ENCODE data around the gene LBH. TPM values are rescaled to one million over a fixed set of nuclear protein-coding genes. Genes with fewer than 3 reads are reported as not detected.

The LBH gene
- total and polyA plus RNA-seq, 4 donors: 56.1 to 213 (median 94.5) TPM

- WGBS, 2 donors: 92 to 94% methylated on average over 11 of the region's 11 CpGs
- Histone ChIP-seq H3K4me1 (ENCODE audit: control insufficient read depth in 1 of 2, insufficient read depth in 2 of 2, low read length in 2 of 2) (peaks cover 6 to 8% of the 10 kb centered on the region in 2 donors), H3K9me3 (ENCODE audit: control insufficient read depth, low read length) (no peaks in the 10 kb centered on the region), H3K27ac (ENCODE audit: low read depth in 1 of 2, low read length in 2 of 2) (no peak overlapping the region), H3K36me3 (ENCODE audit: control insufficient read depth in 1 of 2, insufficient read depth in 2 of 2, low read length in 1 of 2) (no peaks in the 10 kb centered on the region), H3K27me3 (ENCODE audit: control insufficient read depth in 1 of 2, insufficient read depth in 2 of 2, low read length in 1 of 2) (no peaks in the 10 kb centered on the region), H3K4me3 (ENCODE audit: low read length in 2 of 2) (no peak overlapping the region)
- intact Hi-C loops (cut with DNase I): no loop called here
- no peak for DNase-seq
- ATAC-seq (ENCODE audit: low FRiP score): no peak
These were observed 71.8 kb downstream of the LBH start for GRCh38 chr2:30303095-30303494.

DNA sequence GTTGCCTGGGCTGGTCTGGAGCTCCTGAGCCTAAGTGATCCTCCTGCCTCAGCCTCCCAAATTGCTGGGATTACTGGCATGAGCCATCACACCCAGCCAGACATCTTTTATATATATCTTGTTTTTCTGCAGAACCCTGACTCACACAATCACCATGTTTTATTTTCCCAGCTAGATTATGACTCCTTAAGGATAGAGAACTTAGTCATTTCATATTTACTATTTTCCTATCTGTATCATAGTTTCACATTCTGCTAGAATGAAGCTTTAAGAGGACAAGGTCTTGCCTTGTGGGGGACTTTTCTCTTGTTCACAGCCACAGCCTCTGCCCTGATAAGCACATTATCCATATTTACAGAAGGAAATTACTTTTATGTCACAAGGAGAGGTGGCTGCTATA, 73.9 kb downstream of the LBH start:
- Histone ChIP-seq H3K27ac (ENCODE audit: low read depth in 1 of 2, low read length in 2 of 2) (no peak overlapping the region), H3K36me3 (ENCODE audit: control insufficient read depth in 1 of 2, insufficient read depth in 2 of 2, low read length in 1 of 2) (no peaks in the 10 kb centered on the region), H3K27me3 (ENCODE audit: control insufficient read depth in 1 of 2, insufficient read depth in 2 of 2, low read length in 1 of 2) (no peaks in the 10 kb centered on the region), H3K4me1 (ENCODE audit: control insufficient read depth in 1 of 2, insufficient read depth in 2 of 2, low read length in 2 of 2) (peaks cover 2 to 6% of the 10 kb centered on the region in 2 donors), H3K9me3 (ENCODE audit: control insufficient read depth, low read length) (no peaks in the 10 kb centered on the region), H3K4me3 (ENCODE audit: low read length in 2 of 2) (no peak overlapping the region)
- no peak for DNase-seq
- ATAC-seq (ENCODE audit: low FRiP score): no peak
- intact Hi-C loops (cut with DNase I): no loop called here

GRCh38 chr2:30306522-30306921, 75.2 kb downstream of the LBH start:
- intact Hi-C loops (cut with DNase I): no loop called here
- WGBS, 2 donors: 92 to 93% methylated on average over 4 of the region's 4 CpGs
- no peaks in the 10 kb centered on the region for H3K27me3 ChIP-seq (ENCODE audit: control insufficient read depth in 1 of 2, insufficient read depth in 2 of 2, low read length in 1 of 2)
- DNase-seq (no peak), ATAC-seq (ENCODE audit: low FRiP score) (no peak)
- no peak overlapping the region for H3K4me3 ChIP-seq (ENCODE audit: low read length in 2 of 2)
- H3K27ac ChIP-seq (ENCODE audit: low read depth in 1 of 2, low read length in 2 of 2): no peak overlapping the region
- no peaks in the 10 kb centered on the region for H3K9me3 ChIP-seq (ENCODE audit: control insufficient read depth, low read length)
- H3K4me1 ChIP-seq (ENCODE audit: control insufficient read depth in 1 of 2, insufficient read depth in 2 of 2, low read length in 2 of 2): peaks cover 0 to 2% of the 10 kb centered on the region in 2 donors
- H3K36me3 ChIP-seq (ENCODE audit: control insufficient read depth in 1 of 2, insufficient read depth in 2 of 2, low read length in 1 of 2): no peaks in the 10 kb centered on the region

DNA sequence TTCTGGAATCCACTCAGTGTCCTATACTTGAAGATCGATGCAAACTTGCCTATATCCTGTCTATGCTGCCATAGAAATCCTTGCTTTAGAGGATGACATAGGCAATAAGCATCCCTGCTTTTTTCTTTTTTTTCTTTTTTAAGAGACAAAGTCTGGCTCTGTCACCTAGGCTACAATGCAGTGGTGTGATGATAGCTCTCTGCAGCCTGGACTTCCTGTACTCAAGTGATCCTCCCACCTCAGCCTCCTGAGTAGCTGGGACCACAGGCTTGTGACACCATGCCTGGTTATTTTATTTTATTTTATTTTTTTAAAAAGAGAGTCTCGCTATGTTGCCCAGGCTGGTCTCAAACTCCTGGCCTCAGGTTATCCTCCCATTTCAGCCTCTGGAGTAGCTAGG, 76.9 kb downstream of the LBH start:
- H3K9me3 ChIP-seq (ENCODE audit: control insufficient read depth, low read length): no peaks in the 10 kb centered on the region
- intact Hi-C loops (cut with DNase I): no loop called here
- 99 to 100% methylated on average over 2 of the region's 2 CpGs for WGBS, 2 donors
- H3K4me1 ChIP-seq (ENCODE audit: control insufficient read depth in 1 of 2, insufficient read depth in 2 of 2, low read length in 2 of 2): peaks cover 0 to 2% of the 10 kb centered on the region in 2 donors
- no peak for DNase-seq
- H3K27me3 ChIP-seq (ENCODE audit: control insufficient read depth in 1 of 2, insufficient read depth in 2 of 2, low read length in 1 of 2): no peaks in the 10 kb centered on the region
- no peak overlapping the region for H3K4me3 ChIP-seq (ENCODE audit: low read length in 2 of 2)
- ATAC-seq (ENCODE audit: low FRiP score): no peak
- H3K27ac ChIP-seq (ENCODE audit: low read depth in 1 of 2, low read length in 2 of 2): no peak overlapping the region
- no peaks in the 10 kb centered on the region for H3K36me3 ChIP-seq (ENCODE audit: control insufficient read depth in 1 of 2, insufficient read depth in 2 of 2, low read length in 1 of 2)

Other genes starting within 250 kb of the LBH start
- gene YPEL5, start 84.5 kb upstream of the LBH start, total RNA-seq: 100 to 1,000 TPM; 101 to 106 TPM
- 100 to 1,000 TPM in 1 of 2 donors, 10 to 100 TPM in 1; 91.8 to 122 TPM for gene YPEL5, start 84.5 kb upstream of the LBH start, polyA plus RNA-seq
- 10 to 100 TPM; 16.4 to 22.3 TPM for gene LCLAT1, start 215.7 kb downstream of the LBH start, total RNA-seq
- gene LCLAT1, start 215.7 kb downstream of the LBH start, polyA plus RNA-seq: 1 to 10 TPM; 2.3 to 2.5 TPM

Data from aorta (tissue), 5 donors.